MCF 10A (cell line): ENCODE measurements around the gene PKP2. TPM values are rescaled to one million over a fixed set of nuclear protein-coding genes. Genes with fewer than 3 reads are reported as not detected.
A peak's percentile ranks its signal among the peaks of the same experiment; 100 is the strongest.
"Not testable (repeated sequence)": the region's sequence is repeated elsewhere in the genome, so short reads cannot be mapped to it uniquely, and the experiment has no call there.

ENCODE experiments used
- BruUV-seq: library from RNA; stranded (reverse); fragments of 400-500 nt; replicated peaks from 2 replicates; lab custom pipeline; 2021; lab: Mats Ljungman, UMichigan
- CTCF ChIA-PET: fragments of 300-600 bp; sonication (Branson Sonifier 250); formaldehyde crosslinking; extraction: SDS; loops from one replicate; lab custom pipeline; 2021; ENCODE audit warnings: antibody characterized with exemption, inconsistent platforms; lab: Yijun Ruan, JAX
- POLR2A ChIA-PET: fragments of 300-600, 350-650 bp; sonication (Branson Sonifier 250); formaldehyde crosslinking; extraction: SDS; loops from one replicate; lab custom pipeline; 2020; ENCODE audit warnings: antibody characterized with exemption, inconsistent platforms; lab: Yijun Ruan, JAX
- DNase-seq: peaks from one replicate; pipeline ENCODE4 v3.0.0-alpha.2; 2018; ENCODE audit not compliant: unreplicated experiment
- H3K27ac Mint-ChIP-seq: one replicate; pipeline ENCODE4 v1.8.0; 2022; ENCODE audit warnings: mild to moderate bottlenecking, low read depth, mixed read lengths; ENCODE audit not compliant: unreplicated experiment
- H3K27me3 Mint-ChIP-seq: one replicate; pipeline ENCODE4 v1.8.0; 2022; ENCODE audit warnings: mixed read lengths; ENCODE audit not compliant: insufficient read depth, unreplicated experiment
- H3K36me3 Mint-ChIP-seq: one replicate; pipeline ENCODE4 v1.8.0; 2022; ENCODE audit warnings: mild to moderate bottlenecking, moderate library complexity, mixed read lengths; ENCODE audit not compliant: insufficient read depth, unreplicated experiment
- H3K4me1 Mint-ChIP-seq: one replicate; pipeline ENCODE4 v1.8.0; 2022; ENCODE audit warnings: mixed read lengths; ENCODE audit not compliant: insufficient read depth, unreplicated experiment
- H3K4me3 Mint-ChIP-seq: one replicate; pipeline ENCODE4 v1.8.0; 2022; ENCODE audit warnings: mild to moderate bottlenecking, moderate library complexity, mixed read lengths; ENCODE audit not compliant: unreplicated experiment
- H3K9me3 Mint-ChIP-seq: one replicate; pipeline ENCODE4 v1.8.0; 2022; ENCODE audit warnings: mixed read lengths; ENCODE audit not compliant: unreplicated experiment
- CTCF ChIP-seq: fragments of 200-600 bp; IDR thresholded peaks from one replicate; pipeline ENCODE4 v1.8.0; 2022; ENCODE audit warnings: antibody characterized with exemption, mild to moderate bottlenecking; ENCODE audit not compliant: unreplicated experiment
- intact Hi-C: fragments of 100-400 bp; cut with micrococcal nuclease; formaldehyde crosslinking; loops from 2 replicates; pipeline ENCODE4 v1.14.1; 2022
- total RNA-seq: library from RNA; stranded (reverse); gene quantifications from 2 replicates; pipeline ENCODE4 v1.2.3, GENCODE V29; 2022

The PKP2 gene
- total RNA-seq, 1 experiment from 2014 or later: 88.0 TPM

- Mint-ChIP-seq H3K4me1 (no peaks in the 10 kb centered on the region), H3K36me3 (peaks cover 59% of the 10 kb centered on the region), H3K4me3 (no peak overlapping the region), H3K27me3 (no peaks in the 10 kb centered on the region), H3K27ac (no peak overlapping the region), H3K9me3 (no peaks in the 10 kb centered on the region)
- ChIA-PET CTCF (interaction anchor here (0.6 to 1.1 kb wide), 2 partner anchors 11 to 941 kb away, joined by 3 read pairs; no protein-coding TSS in a partner anchor), POLR2A (interaction anchor here (0.9 to 1.7 kb wide), 4 partner anchors 12 to 19 kb away, joined by 3 to 6 read pairs (median 4); partner anchors contain the start of gene PKP2)
- BruUV-seq: no TSS peak
- intact Hi-C loops: no loop called here
- no peak for DNase-seq
- no peak for TF ChIP-seq CTCF
These were observed 14.9 kb downstream of the PKP2 start for GRCh38 chr12:32881702-32882101.

GRCh38 chr12:32881107-32881506, 15.5 kb downstream of the PKP2 start:
- Mint-ChIP-seq H3K9me3 (no peaks in the 10 kb centered on the region), H3K4me3 (no peak overlapping the region), H3K4me1 (peaks cover 3% of the 10 kb centered on the region), H3K27ac (peak overlapping the region; percentile 66), H3K27me3 (no peaks in the 10 kb centered on the region), H3K36me3 (peaks cover 65% of the 10 kb centered on the region)
- TF ChIP-seq CTCF: no peak
- CTCF ChIA-PET: no interaction called here
- POLR2A ChIA-PET: interaction anchor here (0.6 kb wide), 1 partner anchor 56 kb away, joined by 3 read pairs; no protein-coding TSS in a partner anchor
- no peak for DNase-seq
- BruUV-seq: no TSS peak
- intact Hi-C loops: no loop called here

GRCh38 chr12:32879066-32879465, 17.5 kb downstream of the PKP2 start:
- not testable (repeated sequence) for BruUV-seq

GRCh38 chr12:32877601-32878459, 18.7 kb downstream of the PKP2 start:
- no peaks in the 10 kb centered on the region for H3K27me3 Mint-ChIP-seq
- H3K4me3 Mint-ChIP-seq: no peak overlapping the region
- no peaks in the 10 kb centered on the region for H3K9me3 Mint-ChIP-seq
- H3K36me3 Mint-ChIP-seq: peaks cover 80% of the 10 kb centered on the region
- intact Hi-C loops: no loop called here
- CTCF ChIA-PET: interaction anchor here (0.6 to 0.7 kb wide), 2 partner anchors 16 to 66 kb away, joined by 3 read pairs; no protein-coding TSS in a partner anchor
- no peak for TF ChIP-seq CTCF
- POLR2A ChIA-PET: interaction anchor here (0.7 to 0.8 kb wide), 2 partner anchors 30 to 39 kb away, joined by 3 read pairs; no protein-coding TSS in a partner anchor
- H3K27ac Mint-ChIP-seq: no peak overlapping the region
- TSS peak; percentile 62 for BruUV-seq
- H3K4me1 Mint-ChIP-seq: peaks cover 18% of the 10 kb centered on the region
- DNase-seq: no peak

More at GRCh38 chr12:32879066-32879465, 17.5 kb downstream of the PKP2 start:
- Mint-ChIP-seq H3K36me3 (peaks cover 76% of the 10 kb centered on the region), H3K4me1 (peaks cover 18% of the 10 kb centered on the region)
- intact Hi-C loops, H3K9me3 Mint-ChIP-seq, H3K27me3 Mint-ChIP-seq, DNase-seq, H3K4me3 Mint-ChIP-seq, H3K27ac Mint-ChIP-seq: not testable (repeated sequence)
- CTCF ChIA-PET: interaction anchor here (0.6 kb wide), 1 partner anchor 68 kb away, joined by 3 read pairs; no protein-coding TSS in a partner anchor
- POLR2A ChIA-PET: interaction anchor here (0.9 to 1.4 kb wide), 2 partner anchors 12 to 14 kb away, joined by 3 to 4 read pairs; no protein-coding TSS in a partner anchor
